Skeletal muscle cell (primary cell): ENCODE measurements around the gene TATDN3.
A peak's percentile ranks its signal among the peaks of the same experiment; 100 is the strongest.
"Not testable (repeated sequence)": the region's sequence is repeated elsewhere in the genome, so short reads cannot be mapped to it uniquely, and the experiment has no call there.

Source experiments
- DNase-seq: peaks from one replicate; pipeline ENCODE4 v3.0.0-alpha.2; 2010; ENCODE audit warnings: low read depth
- H3K4me3 ChIP-seq: 2 replicates; pipeline ENCODE4 v1.5.1; 2011; ENCODE audit warnings: low read depth, mild to moderate bottlenecking, control low read depth, low read length, moderate library complexity

Gene TATDN3

DNA sequence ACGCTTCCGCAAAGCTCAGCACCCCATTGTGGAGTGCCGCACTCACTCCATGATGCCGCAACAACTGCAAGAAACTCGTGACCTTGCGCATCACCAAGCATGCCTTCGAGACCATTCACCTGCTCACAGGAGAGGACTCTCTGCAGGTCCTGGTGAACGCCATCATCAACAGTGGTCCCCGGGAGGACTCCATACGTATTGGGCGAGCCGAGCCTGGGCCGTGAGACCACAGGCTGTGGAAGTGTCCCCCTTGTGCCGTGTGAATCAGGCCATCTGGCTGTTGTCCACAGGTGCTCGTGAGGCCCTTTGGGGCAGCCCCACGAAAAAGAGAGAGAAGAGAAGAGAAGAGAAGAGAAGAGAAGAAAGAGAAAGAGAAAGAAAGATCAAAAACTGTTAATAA, 32.5 kb downstream of the TATDN3 start:
- no peak for DNase-seq
- no peak overlapping the region for H3K4me3 ChIP-seq

DNA sequence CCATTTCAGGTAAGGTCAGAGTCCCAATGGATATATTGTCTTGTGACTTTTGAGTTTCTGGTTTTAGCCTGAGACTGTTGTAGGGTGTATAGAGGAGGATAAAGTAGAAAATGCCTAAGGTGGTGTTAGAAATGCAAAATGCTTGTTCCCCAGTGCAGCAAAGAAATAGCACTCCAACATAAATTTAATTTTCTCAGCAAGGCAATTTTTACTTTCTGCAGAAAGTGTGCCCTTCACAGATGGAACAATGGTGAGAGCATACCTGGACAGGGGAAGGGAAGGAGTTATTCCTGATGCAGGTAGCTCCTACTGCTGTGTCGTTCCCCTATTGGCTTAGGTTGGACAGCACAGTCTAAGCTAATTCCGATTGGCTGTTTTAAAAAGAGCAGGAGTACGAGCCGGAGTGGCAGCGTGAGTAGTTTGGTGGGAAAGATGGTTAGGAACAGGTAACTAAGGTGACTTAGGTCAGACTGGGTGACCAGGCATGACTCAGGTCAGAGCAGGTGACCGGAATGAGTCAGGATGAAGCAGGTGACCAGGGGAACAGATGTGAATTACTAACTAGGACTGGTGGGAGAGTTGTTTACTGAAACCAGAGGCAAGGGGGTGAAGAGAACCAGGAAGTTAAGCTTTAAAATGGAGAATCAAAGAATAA, 34.2 kb downstream of the TATDN3 start:
- DNase-seq = no peak

DNA sequence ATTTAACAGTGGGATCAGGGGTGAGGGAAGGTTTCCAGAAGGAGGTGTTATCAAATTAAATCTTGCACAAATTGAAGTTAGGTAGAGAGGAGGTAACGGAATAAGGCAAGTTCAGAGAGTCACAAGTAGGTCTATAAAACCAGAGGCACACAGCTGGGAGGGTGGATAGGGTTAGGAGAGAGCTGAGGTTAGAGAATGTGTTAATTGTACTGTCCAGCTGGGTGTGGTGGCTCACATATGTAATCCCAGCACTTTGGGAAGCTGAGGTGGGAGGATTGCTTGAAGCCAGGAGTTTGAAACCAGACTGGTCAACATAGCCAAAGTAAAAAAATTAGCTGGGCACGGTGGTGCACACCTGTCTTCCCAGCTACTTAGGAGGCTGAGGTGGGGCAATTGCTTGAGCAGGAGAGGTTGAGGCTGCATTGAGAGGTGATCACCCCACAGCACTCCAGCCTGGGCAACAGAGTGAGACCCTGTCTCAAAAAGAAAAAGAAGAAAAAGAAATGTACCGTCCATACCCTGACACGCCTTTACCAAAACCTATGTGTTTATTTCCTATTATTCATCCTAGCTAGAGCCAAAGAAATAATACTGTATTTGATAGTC, 35.6 kb downstream of the TATDN3 start:
- H3K4me3 ChIP-seq = no peak overlapping the region
- DNase-seq = no peak

More for the DNA sequence above, 34.2 kb downstream of the TATDN3 start:
- no peak overlapping the region for H3K4me3 ChIP-seq

DNA sequence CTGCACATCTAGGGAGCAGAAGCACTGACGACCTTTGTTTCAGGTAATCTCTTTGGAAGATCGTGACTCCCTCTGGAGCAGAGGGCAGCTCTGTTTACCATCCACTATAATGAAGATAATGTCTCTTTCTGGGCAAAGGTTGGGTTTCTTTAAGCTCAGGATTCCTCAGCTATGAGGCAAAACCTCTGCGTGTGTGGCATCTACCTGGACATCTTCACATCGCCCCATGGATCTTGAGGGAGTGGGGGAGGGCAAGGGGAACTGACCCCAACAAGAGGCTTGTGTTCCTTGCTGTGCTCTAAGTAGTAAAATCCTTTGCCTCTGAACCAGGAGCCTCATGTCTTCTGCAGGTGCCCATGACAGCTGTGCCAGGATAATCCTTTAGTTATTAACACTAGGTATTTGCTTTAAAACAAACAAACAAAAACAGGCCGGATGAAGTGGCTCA, 36.2 kb downstream of the TATDN3 start:
- no peak for DNase-seq
- no peak overlapping the region for H3K4me3 ChIP-seq

DNA sequence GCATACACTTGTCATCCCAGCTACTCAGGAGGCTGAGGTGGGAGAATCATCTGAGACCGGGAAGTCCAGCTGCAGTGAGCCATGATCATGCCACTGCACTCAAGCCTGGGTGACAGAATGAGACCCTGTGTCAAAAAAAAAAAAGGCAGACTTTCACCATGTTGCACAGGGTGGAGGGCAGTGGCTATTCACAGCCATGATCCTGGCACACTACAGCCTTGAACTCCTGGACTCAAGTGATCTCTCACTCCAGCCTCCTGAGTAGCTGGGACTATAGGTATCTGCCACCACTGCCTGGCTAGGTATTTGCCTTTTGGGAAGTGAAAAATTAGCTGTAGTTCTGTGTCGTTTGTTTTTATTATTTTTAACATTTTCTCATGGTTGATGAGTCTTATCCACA, 36.7 kb downstream of the TATDN3 start:
- H3K4me3 ChIP-seq = no peak overlapping the region
- no peak for DNase-seq

DNA sequence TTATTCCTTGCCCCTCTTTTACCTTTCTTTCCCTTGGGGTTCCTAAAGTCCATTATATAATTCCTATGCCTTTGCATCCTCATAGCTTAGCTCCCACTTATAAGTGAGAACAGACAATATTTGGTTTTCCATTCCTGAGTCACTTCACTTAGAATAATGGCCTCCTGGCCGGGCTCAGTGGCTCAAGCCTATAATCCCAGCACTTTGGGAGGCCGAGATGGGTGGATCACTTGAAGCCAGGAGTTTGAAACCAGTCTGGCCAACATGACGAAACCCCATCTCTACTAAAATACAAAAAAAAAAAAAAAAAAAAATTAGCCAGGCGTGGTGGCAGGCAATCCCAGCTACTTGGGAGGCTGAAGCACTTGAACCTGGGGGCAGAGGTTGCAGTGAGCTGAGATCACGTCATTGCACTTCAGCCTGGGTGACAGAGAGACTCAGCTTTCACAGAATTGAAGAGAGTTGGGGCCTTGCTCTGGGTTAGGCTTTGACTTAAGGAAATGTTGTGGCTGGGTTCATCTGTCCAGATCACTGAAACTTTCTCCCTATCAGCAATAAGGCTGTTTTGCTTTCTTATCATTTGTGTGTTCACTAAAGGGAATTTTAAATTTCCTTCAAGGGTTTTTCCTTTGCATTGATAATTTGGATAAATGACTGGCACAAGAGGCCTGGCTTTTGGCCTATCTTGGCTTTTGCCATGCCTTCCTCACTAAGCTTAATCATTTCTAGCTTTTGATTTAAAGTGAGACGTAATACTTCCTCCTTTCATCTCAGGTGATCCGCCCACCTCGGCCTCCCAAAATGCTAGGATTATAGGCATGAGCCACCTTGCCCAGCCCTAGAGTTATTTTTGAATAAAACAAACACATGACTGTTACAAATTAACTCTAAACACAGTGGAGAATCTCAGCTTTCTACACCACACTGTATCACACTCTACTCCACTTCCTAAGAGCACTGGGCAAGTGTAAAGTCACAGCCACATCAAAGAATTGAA, 41.8 kb downstream of the TATDN3 start:
- DNase-seq, H3K4me3 ChIP-seq: not testable (repeated sequence)

DNA sequence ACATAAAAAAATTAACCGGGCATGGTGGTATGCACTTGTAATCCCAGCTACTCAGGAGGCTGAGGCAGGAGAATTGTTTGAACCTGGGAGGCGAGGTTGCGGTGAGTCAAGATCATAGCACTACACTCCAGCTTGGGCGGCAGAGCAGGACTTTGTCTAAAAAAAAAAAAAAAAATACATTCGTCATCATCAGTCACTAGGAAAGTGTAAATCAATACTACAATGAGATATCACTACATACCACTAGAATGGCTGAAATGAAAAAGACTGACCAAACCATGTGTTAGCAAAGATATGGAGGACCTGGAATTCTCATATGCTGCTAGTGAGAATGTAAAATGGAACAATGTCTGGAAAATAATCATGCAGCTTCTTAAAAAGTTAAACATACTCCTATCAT, 46.5 kb downstream of the TATDN3 start:
- no peak overlapping the region for H3K4me3 ChIP-seq
- no peak for DNase-seq

DNA sequence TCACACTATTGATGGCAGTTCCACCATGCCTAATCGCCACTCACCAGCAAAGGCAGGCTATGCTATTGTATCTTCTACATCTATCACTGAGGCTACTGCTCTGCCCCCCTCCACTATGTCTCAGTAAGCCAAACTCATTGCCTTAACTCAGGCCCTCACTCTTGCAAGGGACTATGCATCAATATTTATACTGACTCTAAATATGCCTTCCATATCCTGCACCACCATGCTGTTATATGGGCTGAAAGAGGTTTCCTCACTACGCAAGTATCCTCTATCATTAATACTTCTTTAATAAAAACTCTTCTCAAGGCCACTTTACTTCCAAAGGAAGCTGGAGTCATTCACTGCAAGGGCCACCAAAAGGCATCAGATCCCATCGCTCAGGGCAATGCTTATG, 52.8 kb downstream of the TATDN3 start:
- not testable (repeated sequence) for DNase-seq, H3K4me3 ChIP-seq

DNA sequence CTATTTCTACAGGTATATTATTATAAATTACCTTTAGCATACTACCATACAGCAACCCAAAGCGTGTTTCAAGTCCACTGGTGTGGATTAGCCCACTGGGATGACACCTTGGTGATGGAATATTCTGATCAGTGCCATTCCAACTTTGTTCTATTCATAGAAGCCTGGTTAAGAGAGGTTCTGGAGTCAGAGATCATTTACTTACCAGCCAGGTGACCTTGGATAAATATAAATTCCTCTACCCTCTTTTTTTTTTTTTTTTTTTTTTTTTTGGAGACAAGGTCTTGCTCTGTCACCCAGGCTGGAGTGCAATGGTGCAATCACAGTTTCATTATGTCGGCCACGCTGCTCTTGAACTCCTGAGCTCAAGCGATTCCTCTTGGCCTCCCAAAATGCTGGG, 55.9 kb downstream of the TATDN3 start, which contains the start of gene SPATA45:
SPATA45 (minus strand) TSS at position 101 of the 400 bp plus-strand sequence. CDS start 11,500 bp downstream, outside the sequence.
- no peak for DNase-seq
- H3K4me3 ChIP-seq = no peak within 1 kb of the TSS

DNA sequence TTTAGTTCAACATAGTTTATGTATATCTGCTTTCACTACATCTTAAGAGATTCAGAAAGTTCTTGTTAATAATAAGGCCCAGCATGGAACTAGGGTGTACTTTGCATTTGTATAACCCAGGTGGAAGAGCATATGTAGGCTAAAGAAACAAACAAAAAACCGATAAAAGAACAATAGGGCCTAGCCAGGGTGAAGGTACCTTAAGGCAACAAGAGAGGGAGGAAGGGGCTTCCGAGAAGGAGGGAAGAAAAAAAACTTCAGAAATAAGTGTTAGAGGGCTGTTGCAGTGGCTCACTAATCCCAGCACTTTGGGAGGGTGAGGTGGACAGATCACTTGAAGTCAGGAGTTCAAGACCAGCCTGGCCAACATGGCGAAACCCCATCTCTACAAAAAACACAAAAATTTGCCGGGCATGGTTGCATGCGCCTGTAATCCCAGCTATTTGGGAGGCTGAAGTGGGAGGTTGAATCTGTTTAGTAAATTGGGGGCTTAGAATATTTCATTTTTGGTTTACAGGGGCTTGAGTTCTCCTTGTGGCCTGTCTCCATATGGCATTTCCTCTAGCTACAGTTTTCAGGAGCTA, 60.5 kb downstream of the TATDN3 start:
- H3K4me3 ChIP-seq = no peak overlapping the region
- no peak for DNase-seq

DNA sequence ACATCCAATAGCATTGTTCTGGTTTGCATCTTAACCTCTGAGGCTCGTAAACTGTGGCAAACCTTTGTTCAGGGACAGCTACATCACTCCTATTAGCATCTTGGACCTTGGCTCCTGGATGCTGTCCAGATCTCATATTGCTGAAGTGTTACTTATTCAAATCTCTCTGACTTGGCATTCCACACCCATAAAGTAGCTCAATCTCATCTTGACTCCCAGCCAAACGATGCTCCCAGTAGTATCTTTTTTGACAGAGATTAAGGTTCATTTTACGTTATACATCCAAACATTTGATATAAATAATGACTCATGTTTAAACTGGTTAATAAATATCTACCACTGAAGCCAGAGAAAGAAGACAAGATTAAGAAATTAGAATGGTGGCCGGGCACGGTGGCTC, 62.0 kb downstream of the TATDN3 start:
- no peak overlapping the region for H3K4me3 ChIP-seq
- no peak for DNase-seq

DNA sequence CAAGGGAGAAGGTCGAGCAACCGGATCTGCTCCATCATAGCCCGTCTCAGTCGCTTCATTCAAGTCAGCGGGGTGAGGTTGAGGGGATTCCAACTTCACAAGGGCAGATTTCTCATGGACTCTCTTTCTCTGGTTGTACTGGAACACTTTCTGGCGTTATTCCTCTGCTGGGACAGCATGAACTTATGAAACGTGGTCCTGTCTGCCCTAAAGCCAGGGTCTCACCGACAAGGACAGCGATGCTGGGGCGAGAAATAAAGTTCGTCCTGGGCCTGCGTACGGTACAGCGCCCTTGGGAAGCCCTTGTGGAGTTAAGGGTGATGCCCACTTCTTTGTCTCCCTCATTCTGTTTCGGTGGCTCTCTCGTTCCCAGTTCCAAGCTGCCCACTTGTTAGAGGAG, 65.1 kb downstream of the TATDN3 start:
- no peak for DNase-seq
- no peak overlapping the region for H3K4me3 ChIP-seq

DNA sequence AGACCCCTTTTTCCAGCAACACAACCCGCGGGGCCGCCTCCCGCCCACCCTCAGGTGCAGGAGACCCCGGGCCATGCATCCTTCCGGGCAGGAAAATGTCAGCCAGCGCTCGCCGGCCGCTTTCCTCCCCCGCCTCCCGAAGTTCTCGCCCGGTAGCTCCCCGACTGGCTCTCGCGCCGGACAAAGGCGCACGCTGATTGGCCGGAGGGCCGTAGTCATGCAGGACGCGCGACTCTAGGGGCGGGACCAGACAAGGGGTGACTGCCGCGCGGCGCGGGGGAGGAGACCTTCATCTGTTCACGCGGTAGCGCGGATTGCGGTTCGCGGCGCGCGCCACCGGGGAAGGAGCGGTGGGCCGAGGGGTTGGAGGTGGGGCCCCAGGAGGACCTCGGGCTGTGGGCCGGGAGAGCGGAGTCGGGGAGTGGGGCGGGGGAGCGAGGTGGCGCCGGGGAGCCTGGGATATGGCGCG, 66.3 kb downstream of the TATDN3 start, which contains the start of gene FLVCR1:
FLVCR1 (plus strand) TSS at position 284 of the 469 bp plus-strand sequence; CDS start at position 462, 178 bp downstream.
- peak within 1 kb of the TSS; percentile 90 for H3K4me3 ChIP-seq
- peak; percentile 87 for DNase-seq

DNA sequence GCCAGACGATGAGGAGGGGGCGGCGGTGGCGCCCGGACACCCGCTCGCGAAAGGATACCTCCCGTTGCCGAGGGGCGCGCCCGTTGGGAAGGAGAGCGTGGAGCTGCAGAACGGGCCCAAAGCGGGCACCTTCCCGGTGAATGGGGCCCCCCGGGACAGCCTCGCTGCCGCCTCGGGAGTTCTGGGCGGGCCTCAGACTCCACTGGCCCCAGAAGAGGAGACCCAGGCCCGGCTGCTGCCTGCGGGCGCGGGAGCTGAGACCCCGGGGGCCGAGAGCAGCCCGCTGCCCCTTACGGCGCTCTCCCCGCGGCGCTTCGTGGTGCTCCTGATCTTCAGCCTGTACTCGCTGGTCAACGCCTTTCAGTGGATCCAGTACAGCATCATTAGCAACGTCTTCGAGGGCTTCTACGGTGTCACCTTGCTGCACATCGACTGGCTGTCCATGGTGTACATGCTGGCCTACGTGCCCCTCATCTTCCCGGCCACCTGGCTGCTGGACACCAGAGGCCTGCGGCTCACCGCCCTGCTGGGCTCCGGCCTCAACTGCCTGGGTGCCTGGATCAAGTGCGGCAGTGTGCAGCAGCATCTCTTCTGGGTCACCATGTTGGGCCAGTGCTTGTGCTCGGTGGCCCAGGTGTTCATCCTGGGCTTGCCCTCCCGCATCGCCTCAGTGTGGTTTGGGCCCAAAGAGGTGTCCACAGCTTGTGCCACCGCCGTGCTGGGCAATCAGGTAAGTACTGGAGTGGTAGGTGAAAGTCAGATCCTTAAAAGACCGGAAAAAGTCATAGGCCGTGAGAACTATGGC, 67.0 kb downstream of the TATDN3 start:
- DNase-seq = no peak
- H3K4me3 ChIP-seq = peak overlapping the region; percentile 90

DNA sequence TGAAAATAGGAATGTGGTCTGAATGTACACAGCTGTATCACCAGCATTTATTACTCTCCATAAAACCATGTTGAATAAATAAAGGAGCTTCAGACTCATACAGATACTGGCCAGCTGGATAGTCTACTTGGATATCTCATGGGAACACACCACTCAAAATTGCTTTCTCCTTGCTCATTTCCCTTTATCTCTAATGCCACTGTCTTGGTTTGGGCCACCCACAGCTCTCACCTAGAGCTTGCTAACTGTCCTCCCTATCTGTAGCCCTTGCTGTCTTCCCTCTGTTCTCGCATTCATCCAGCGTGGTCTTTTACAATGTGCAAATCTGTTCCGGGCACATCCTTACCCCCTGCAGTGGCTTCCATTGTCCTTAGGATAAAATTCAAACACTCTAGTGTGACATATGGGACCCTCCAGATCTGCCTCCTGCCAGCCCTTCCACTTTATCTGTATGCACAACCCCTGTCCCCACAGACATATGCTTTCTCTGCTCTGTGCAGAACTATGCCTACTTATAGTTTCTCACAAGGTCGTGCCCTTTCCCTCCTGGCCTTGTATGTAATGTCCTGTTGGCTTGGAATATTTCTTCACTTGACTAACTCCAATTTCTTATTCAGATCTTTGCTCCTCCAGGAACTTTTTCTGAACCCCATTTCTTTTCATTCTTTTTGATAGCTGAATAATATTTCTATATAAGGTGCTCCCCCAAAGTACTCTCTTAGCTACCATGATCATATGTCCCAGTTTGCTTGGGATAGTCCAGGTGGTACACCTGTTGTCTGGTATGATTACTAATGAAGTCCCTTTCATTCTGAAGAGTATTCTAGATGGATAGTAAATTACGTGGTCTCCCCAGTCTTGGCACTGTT, 69.3 kb downstream of the TATDN3 start:
- DNase-seq = no peak
- no peak overlapping the region for H3K4me3 ChIP-seq

DNA sequence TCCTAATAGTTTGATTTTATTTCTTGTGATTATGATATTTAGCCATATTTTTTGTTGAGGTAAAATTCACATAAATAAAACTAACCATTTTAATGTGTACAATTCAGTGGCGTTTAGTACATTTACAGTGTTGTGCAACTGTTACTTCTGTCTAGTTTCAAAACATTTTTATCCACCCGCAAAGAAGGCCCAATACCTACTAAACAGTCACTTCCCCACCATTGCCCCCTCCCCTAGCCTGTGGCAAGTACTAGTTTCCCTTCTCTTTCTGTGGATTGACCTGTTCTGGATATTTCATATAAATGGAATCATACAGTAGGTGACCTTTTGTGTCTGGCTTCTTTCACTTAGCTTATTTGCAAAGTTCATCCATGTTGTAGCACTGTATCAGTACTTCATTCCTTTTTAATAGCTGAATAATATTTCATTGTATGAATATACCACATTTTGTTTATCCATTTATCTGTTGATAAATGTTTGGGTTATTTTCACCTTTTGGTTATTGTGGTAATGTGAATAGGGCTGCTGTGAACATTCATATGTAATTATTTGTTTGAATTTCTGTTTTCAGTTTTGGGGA, 70.5 kb downstream of the TATDN3 start:
- H3K4me3 ChIP-seq = no peak overlapping the region
- no peak for DNase-seq

DNA sequence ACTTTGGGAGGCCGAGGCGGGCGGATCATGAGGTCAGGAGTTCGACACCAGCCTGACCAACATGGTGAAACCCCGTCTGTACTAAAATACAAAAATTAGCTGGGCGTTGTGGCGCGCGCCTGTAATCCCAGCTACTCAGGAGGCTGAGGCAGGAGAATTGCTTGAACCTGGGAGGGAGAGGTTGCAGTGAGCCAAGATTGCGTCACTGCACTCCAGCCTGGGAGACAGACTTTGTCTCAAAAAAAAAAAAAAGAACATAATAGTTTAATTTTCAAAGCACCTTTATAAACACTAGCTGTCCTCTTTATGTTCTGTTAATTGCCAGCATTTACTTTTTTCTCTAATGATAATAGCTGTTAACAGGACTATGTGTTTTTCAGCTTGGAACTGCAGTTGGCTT, 71.7 kb downstream of the TATDN3 start:
- not testable (repeated sequence) for DNase-seq, H3K4me3 ChIP-seq
